HFFc6 (cell line): Measurements from ENCODE around the gene MSN. TPM values are rescaled to one million over a fixed set of nuclear protein-coding genes. Genes with fewer than 3 reads are reported as not detected.

ENCODE experiments used
- DNase-seq: peaks from one replicate; pipeline ENCODE4 v3.0.0-alpha.2; 2018
- H3K27ac Mint-ChIP-seq: 2 replicates; pipeline ENCODE4 v1.8.0; 2020; ENCODE audit warnings: mild to moderate bottlenecking, mixed read lengths
- H3K27me3 Mint-ChIP-seq: 2 replicates; pipeline ENCODE4 v1.8.0; 2021; ENCODE audit warnings: mild to moderate bottlenecking, moderate library complexity, mixed read lengths; ENCODE audit not compliant: insufficient read depth
- H3K36me3 Mint-ChIP-seq: 2 replicates; pipeline ENCODE4 v1.8.0; 2021; ENCODE audit warnings: low read depth, mixed read lengths
- H3K4me1 Mint-ChIP-seq: 2 replicates; pipeline ENCODE4 v1.8.0; 2020; ENCODE audit warnings: low read depth, mixed read lengths
- H3K4me3 Mint-ChIP-seq: 2 replicates; pipeline ENCODE4 v1.8.0; 2020; ENCODE audit warnings: mild to moderate bottlenecking, moderate library complexity, mixed read lengths
- H3K9me3 Mint-ChIP-seq: 2 replicates; pipeline ENCODE4 v1.8.0; 2020; ENCODE audit warnings: mild to moderate bottlenecking, mixed read lengths
- CTCF ChIP-seq: fragments of 200-600 bp; sonication (generic); IDR thresholded peaks from 2 replicates; pipeline ENCODE4 v1.5.0; 2021; ENCODE audit warnings: antibody characterized with exemption, mild to moderate bottlenecking
- total RNA-seq, 6 experiments: library from RNA; stranded (reverse); fragmentation: NEBNext Ultra II Directional; extraction: Animal tissue kit (Norgen Biotek cat#: 25700); gene quantifications; 2 replicates in 1 of 6; 3 replicates in 5 of 6; pipeline ENCODE4 v1.2.3, GENCODE V29; 2021

Gene MSN
- total RNA-seq, 6 experiments from 2014 or later: 410 to 540 (median 485) TPM

DNA sequence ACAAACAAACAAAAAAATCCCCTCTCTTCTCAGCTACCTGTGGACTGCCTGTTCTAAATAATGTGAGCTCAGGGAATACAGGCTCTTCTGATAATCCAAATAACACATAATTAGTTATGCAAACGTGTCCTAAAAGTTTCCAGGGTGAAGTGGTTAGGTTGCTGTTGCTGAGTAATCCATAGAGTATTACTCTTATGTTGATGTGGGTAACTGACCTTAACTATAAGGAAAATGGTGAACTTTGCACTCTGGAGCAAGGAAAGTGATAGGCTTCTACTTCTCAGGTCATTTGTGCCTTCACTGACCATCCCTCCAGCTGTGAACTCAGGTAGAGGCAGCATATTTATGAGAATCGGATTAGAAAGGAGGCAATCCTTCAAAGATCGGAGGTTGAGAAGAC is 19.9 kb downstream of the MSN start:
- Mint-ChIP-seq H3K4me3 (0 out of 2 replicates have a peak overlapping the region, but pooled peaks have one; percentile 6), H3K27ac (peak overlapping the region; percentile 79), H3K36me3 (peaks cover 4% of the 10 kb centered on the region; the same call in 1 of the 2 replicates), H3K4me1 (peaks cover 74% of the 10 kb centered on the region), H3K9me3 (no peaks in the 10 kb centered on the region), H3K27me3 (no peaks in the 10 kb centered on the region)
- no peak for DNase-seq
- TF ChIP-seq CTCF: no peak

DNA sequence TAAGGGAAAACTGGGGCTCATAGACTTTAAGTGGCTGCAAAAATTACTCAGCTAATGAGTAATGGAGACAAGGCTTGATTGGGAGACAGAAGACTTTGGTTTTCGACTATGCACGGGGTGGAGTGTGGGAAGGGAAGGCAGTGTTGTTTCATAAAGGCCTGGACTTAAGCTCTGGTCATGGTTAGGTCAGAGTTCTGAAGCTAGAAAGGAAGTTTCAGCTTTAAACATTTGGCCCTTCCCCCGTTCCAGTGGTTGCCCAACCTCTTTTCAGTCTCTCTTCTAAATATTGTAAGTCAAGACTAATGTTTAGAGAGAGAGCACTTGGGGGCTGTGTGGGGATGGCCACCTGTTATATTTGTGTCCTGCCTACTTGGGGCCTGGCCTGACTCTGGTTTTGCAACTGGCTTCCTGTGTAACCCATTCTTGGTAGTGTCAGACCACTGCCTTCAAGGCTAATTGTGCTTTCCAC is 21.0 kb downstream of the MSN start:
- no peak for TF ChIP-seq CTCF
- Mint-ChIP-seq H3K9me3 (no peaks in the 10 kb centered on the region), H3K27ac (peak overlapping the region; percentile 90), H3K27me3 (no peaks in the 10 kb centered on the region), H3K36me3 (peaks cover 4% of the 10 kb centered on the region; the same call in 1 of the 2 replicates), H3K4me1 (peaks cover 73% of the 10 kb centered on the region), H3K4me3 (peak overlapping the region; percentile 64)
- peak; percentile 28 for DNase-seq

- DNase-seq: no peak
- peak overlapping the region; percentile 46 for H3K4me3 Mint-ChIP-seq
- H3K36me3 Mint-ChIP-seq: peaks cover 4% of the 10 kb centered on the region; the same call in 1 of the 2 replicates
- no peak for TF ChIP-seq CTCF
- H3K9me3 Mint-ChIP-seq: no peaks in the 10 kb centered on the region
- H3K27ac Mint-ChIP-seq: peak overlapping the region; percentile 90
- H3K4me1 Mint-ChIP-seq: peaks cover 76% of the 10 kb centered on the region
- no peaks in the 10 kb centered on the region for H3K27me3 Mint-ChIP-seq
Measured at GRCh38 chrX:65689377-65689776, 21.9 kb downstream of the MSN start.

DNA sequence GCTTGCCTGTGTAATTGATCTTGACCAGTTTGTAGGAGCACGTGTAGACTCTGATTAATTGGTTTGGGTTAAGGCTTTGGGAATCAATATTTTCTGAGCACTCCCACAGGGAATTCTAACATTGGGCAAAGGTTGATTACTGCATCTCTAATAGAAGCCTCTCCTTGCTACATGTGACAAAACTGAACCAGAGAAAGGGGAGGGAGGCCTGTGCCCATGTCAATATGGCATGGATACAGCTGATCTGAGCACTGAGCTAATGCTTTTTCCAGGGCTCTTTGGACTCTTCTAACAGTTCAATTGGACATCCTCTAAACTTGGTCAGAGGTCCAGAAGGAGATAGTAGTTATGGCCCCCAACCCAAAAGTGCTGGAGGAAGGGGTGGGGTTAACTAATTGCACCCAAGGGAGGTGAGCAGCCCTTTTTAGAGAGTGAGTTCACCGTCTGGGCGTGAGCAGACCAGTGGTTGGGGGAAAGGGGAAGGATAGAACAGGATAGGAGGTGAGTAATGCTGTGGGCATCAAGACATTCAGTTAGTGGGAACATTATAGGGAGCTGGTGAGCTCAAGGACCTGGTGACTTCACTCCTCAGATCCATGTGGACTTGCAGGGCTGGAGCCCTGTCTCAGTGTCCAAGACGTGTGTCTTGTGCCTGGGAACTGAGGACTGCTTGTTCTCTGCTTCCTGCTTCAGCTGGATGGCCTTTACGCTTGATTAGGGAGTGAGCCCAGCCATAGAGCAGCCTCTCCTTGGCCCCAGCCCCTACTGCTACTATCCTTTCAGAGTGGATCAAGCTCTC is 22.8 kb downstream of the MSN start:
- DNase-seq: peak; percentile 76
- no peaks in the 10 kb centered on the region for H3K27me3 Mint-ChIP-seq
- peaks cover 81% of the 10 kb centered on the region for H3K4me1 Mint-ChIP-seq
- H3K36me3 Mint-ChIP-seq: peaks cover 4% of the 10 kb centered on the region; the same call in 1 of the 2 replicates
- H3K27ac Mint-ChIP-seq: peak overlapping the region; percentile 90
- no peaks in the 10 kb centered on the region for H3K9me3 Mint-ChIP-seq
- peak overlapping the region; percentile 56 for H3K4me3 Mint-ChIP-seq
- no peak for TF ChIP-seq CTCF

- Mint-ChIP-seq H3K4me3 (peak overlapping the region; percentile 22), H3K9me3 (no peaks in the 10 kb centered on the region)
Measured at GRCh38 chrX:65695849-65696449, 28.5 kb downstream of the MSN start.

More at GRCh38 chrX:65695849-65696449, 28.5 kb downstream of the MSN start:
- H3K27me3 Mint-ChIP-seq: no peaks in the 10 kb centered on the region
- peaks cover 68% of the 10 kb centered on the region for H3K4me1 Mint-ChIP-seq
- DNase-seq: no peak
- H3K27ac Mint-ChIP-seq: peak overlapping the region; percentile 93
- peaks cover 6% of the 10 kb centered on the region; the same call in 1 of the 2 replicates for H3K36me3 Mint-ChIP-seq
- TF ChIP-seq CTCF: no peak
